NT2/D1 (cell line): ENCODE measurements around the gene CDC42BPA.

Experiments used
- DNase-seq: peaks from one replicate; pipeline ENCODE4 v3.0.0-alpha.2; 2011; ENCODE audit warnings: low read depth, low spot score
- H3K27me3 ChIP-seq: 2 replicates; pipeline ENCODE4 v1.6.0; 2011; ENCODE audit warnings: mild to moderate bottlenecking; ENCODE audit not compliant: insufficient read length, insufficient read depth
- H3K36me3 ChIP-seq: 2 replicates; pipeline ENCODE4 v1.6.1; 2011; ENCODE audit warnings: mild to moderate bottlenecking, low read length, mixed read lengths; ENCODE audit not compliant: insufficient read depth, insufficient read length
- H3K4me1 ChIP-seq: 2 replicates; pipeline ENCODE4 v1.5.1; 2011; ENCODE audit not compliant: insufficient read depth, insufficient read length
- H3K4me3 ChIP-seq: 2 replicates; pipeline ENCODE4 v1.5.1; 2011; ENCODE audit warnings: low read depth; ENCODE audit not compliant: insufficient read length
- H3K9ac ChIP-seq: 2 replicates; pipeline ENCODE4 v1.6.0; 2011; ENCODE audit warnings: low read depth; ENCODE audit not compliant: insufficient read length
- H3K9me3 ChIP-seq: 2 replicates; pipeline ENCODE4 v1.5.1; 2011; ENCODE audit warnings: mild to moderate bottlenecking, low read length; ENCODE audit not compliant: insufficient read depth
- SUZ12 ChIP-seq: IDR thresholded peaks from 2 replicates; pipeline ENCODE4 v1.6.1; 2011; ENCODE audit not compliant: insufficient read length, insufficient read depth; ENCODE audit errors: extremely low read depth
- YY1 ChIP-seq: IDR thresholded peaks from 2 replicates; pipeline ENCODE4 v1.6.1; 2011; ENCODE audit not compliant: insufficient read length, insufficient read depth
- ZNF274 ChIP-seq: IDR thresholded peaks from 2 replicates; pipeline ENCODE4 v1.6.1; 2011; ENCODE audit warnings: mild to moderate bottlenecking, low read depth, low read length

CDC42BPA gene

GRCh38 chr1:226978432-226979114 is 339.7 kb downstream of the CDC42BPA start:
- TF ChIP-seq SUZ12: no peak
- TF ChIP-seq YY1: no peak
- no peak for TF ChIP-seq ZNF274
- Histone ChIP-seq H3K36me3 (peaks cover 6% of the 10 kb centered on the region), H3K4me3 (no peak overlapping the region), H3K27me3 (no peaks in the 10 kb centered on the region), H3K9ac (no peak overlapping the region), H3K4me1 (peaks cover 24% of the 10 kb centered on the region), H3K9me3 (no peaks in the 10 kb centered on the region)
- DNase-seq: no peak

- H3K27me3 ChIP-seq: no peaks in the 10 kb centered on the region
- H3K9me3 ChIP-seq: no peaks in the 10 kb centered on the region
- peaks cover 30% of the 10 kb centered on the region for H3K4me1 ChIP-seq
- no peak overlapping the region for H3K9ac ChIP-seq
- no peak for TF ChIP-seq SUZ12
- H3K4me3 ChIP-seq: no peak overlapping the region
- no peak for DNase-seq
- H3K36me3 ChIP-seq: peaks cover 2% of the 10 kb centered on the region
Observed at GRCh38 chr1:226977643-226978431, 340.5 kb downstream of the CDC42BPA start.

- Histone ChIP-seq H3K36me3 (peaks cover 2% of the 10 kb centered on the region), H3K4me1 (peaks cover 31% of the 10 kb centered on the region), H3K9ac (no peak overlapping the region), H3K4me3 (no peak overlapping the region), H3K9me3 (0 out of 2 replicates have a peak, but pooled peaks cover 1% of the 10 kb centered on the region), H3K27me3 (no peaks in the 10 kb centered on the region)
- TF ChIP-seq YY1 (no peak), SUZ12 (no peak), ZNF274 (no peak)
- DNase-seq: no peak
Observed at GRCh38 chr1:226976978-226977642, 341.2 kb downstream of the CDC42BPA start.

- Histone ChIP-seq H3K4me1 (peaks cover 31% of the 10 kb centered on the region), H3K4me3 (no peak overlapping the region), H3K9me3 (peaks cover 8% of the 10 kb centered on the region; the same call in 1 of the 2 replicates), H3K27me3 (no peaks in the 10 kb centered on the region), H3K9ac (no peak overlapping the region), H3K36me3 (peaks cover 2% of the 10 kb centered on the region)
- no peak for DNase-seq
- TF ChIP-seq ZNF274 (no peak), YY1 (no peak), SUZ12 (no peak)
Observed at GRCh38 chr1:226976276-226976977, 341.9 kb downstream of the CDC42BPA start.

- no peak for DNase-seq
- Histone ChIP-seq H3K9ac (peak overlapping the region; percentile 6), H3K4me3 (no peak overlapping the region), H3K27me3 (no peaks in the 10 kb centered on the region), H3K4me1 (peaks cover 31% of the 10 kb centered on the region), H3K36me3 (peaks cover 2% of the 10 kb centered on the region), H3K9me3 (peaks cover 10% of the 10 kb centered on the region; the same call in 1 of the 2 replicates)
- TF ChIP-seq ZNF274 (no peak), SUZ12 (no peak), YY1 (no peak)
Observed at GRCh38 chr1:226975259-226976250, 342.7 kb downstream of the CDC42BPA start.
